GM18499 (cell line): ENCODE results near the gene PAPPA.

Source experiments
- ATAC-seq: cut with Tn5 transposase; IDR thresholded peaks from one replicate; pipeline ENCODE4 v1.9.1; 2021; ENCODE audit warnings: moderate number of reproducible peaks; ENCODE audit not compliant: insufficient read depth, unreplicated experiment

The PAPPA gene

DNA sequence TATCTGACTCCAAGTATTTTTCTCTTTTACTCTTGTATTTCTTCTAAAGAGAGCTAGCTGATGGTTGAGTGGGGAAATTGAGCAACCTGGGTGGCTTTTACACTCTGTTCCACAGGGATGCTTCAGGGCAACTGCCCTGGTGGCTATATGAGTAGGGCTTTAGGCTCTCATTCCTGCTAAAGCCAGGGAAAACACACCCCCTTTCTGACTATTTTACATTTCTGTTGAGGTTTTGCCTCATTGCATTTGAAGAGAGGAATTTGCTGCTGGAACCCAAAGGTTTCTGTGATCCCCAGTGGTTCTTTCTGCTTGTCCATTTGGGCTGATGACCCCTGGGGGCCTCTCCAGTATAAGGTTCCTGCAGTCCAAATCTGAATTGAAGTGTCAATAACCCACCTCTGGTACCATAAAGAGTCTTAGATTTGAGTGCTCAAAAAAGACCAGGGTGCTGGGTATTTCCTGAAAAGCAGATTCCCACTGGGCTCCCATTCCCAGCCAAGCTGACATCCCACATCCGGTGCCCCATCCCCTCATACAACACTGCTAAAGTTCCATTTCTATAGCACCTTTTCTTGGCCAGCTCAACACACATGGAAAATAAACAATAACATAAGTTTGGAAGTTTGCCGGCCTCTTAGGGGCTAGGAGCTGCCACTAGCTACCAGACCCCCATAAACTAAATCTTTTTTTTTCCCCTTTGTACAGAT, 59.5 kb downstream of the PAPPA start:
- no peak for ATAC-seq

- no peak for ATAC-seq
Observed at GRCh38 chr9:116213693-116214047, 60.1 kb downstream of the PAPPA start.

- no peak for ATAC-seq
Observed at GRCh38 chr9:116218399-116218798, 64.8 kb downstream of the PAPPA start.

DNA sequence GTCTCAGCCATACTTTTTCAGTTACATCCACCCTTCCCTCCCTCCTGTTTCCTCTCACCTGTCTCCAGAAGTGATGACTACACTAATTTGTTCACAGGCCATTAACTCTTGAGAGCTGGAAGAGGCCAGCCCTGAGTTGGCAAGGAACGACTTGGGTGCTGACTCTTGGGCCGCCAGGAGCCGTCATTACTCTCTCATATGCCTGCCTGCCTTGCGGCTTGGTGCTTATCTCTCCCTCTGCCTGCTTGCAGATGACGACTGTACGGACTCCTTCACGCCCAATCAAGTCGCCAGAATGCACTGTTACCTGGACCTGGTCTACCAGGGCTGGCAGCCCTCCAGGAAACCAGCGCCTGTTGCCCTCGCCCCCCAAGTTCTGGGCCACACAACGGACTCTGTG, 66.1 kb downstream of the PAPPA start:
- ATAC-seq: no peak

GRCh38 chr9:116223926-116224325, 70.3 kb downstream of the PAPPA start:
- ATAC-seq: no peak

GRCh38 chr9:116230051-116230632, 76.6 kb downstream of the PAPPA start:
- ATAC-seq: no peak

- ATAC-seq: no peak
Observed at GRCh38 chr9:116232424-116233159, 79.0 kb downstream of the PAPPA start.

- no peak for ATAC-seq
Observed at GRCh38 chr9:116233160-116233530, 79.6 kb downstream of the PAPPA start.

DNA sequence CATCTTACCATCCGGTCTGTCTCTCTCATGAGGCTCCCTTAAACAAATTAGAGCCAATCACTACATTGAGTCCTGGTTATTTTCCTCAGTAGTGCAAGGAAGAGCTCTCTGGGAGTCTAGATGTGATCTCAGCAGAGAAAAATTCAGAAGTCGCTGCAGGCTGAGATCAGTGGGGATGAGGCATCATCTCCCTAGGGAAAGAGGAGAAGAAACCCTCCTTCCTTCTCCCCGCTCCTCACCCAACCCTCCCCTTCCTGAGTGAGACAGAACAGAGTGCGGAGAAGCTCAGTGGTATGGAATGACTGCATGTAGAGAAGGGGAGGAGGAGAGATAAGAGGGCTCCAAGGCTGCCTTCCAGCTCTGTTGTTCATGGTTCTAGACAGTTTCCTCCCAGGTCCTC, 80.5 kb downstream of the PAPPA start:
- no peak for ATAC-seq

DNA sequence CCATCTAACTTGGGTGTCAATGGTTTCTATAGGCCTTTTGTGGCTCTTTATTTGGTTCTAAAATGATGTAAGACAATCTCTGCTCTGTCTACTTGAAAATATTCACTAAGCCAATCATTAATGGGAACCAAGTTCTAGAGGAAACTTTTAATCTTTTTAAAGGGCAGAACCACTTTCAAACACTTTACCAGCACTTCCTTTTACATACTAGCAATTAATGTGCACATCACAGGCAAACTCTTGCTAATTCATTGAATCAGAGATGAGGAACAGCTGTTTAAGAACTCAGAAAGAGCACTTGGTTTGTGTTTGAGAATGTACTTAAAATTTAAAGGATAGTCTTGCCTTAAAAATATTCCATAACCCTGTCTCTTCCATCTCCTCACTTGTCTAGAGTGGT, 83.4 kb downstream of the PAPPA start:
- ATAC-seq: no peak

DNA sequence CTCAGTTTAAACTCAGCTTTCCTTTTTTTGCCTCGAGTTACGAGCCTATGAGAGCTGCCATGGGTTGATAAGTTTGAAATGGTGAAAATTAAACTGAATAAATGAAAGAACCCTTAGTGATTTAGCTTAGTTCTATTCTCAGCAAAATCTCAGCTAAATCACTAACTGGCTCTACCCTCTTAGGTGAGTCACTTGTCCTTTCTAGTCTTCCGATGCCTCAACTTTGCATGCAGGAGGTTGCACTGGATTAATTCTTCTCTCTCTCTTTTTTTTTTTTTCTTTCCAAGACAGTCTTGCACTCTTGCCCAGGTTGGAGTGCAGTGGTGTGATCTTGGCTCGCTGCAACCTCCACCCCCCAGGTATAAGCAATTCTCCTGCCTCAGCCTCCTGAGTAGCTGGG, 83.9 kb downstream of the PAPPA start:
- no peak for ATAC-seq

DNA sequence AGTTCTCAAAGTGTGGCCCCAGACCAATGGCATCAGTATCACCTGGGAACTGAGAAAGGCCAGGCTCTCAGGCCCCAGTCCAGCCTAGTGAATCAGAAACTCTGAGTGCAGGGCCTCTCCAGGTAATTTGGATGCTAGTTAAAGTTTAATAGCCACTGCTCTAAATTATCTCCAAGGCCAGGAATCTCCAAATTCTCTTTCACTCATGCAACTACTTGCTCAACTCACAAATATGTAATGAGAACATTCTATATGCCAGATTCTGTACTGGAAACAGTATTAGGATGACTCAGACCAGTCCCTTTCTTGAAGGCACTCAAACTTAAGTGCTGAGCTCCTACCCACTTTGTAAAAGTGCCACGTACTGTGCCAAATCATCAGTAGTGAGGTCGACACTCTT, 84.6 kb downstream of the PAPPA start:
- ATAC-seq: no peak

- ATAC-seq: no peak
Observed at GRCh38 chr9:116238776-116239340, 85.3 kb downstream of the PAPPA start.

GRCh38 chr9:116243708-116244107, 90.1 kb downstream of the PAPPA start:
- ATAC-seq: no peak

- no peak for ATAC-seq
Observed at GRCh38 chr9:116247284-116247683, 93.7 kb downstream of the PAPPA start.

- ATAC-seq: no peak
Observed at GRCh38 chr9:116247791-116248374, 94.3 kb downstream of the PAPPA start.

- ATAC-seq: no peak
Observed at GRCh38 chr9:116250891-116251290, 97.3 kb downstream of the PAPPA start.

GRCh38 chr9:116251366-116251765, 97.8 kb downstream of the PAPPA start:
- no peak for ATAC-seq

DNA sequence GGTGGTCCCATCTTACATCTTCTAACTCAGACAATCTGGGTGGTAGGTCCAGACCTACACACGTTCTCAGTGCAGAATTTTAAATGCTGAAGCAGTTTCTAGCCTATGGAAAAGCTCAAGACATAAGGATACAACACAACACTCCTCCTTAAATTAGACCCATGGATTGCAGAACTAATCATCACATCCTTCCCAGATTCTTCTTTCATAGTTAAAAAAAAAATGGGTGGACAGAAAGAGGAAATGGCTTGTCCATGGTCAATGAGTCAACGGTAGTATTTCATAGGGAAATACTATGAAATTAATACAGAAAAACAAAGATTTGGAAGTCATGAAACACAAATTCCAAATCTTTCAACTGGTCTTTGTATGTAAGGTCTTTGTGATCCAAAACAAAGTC, 106.9 kb downstream of the PAPPA start:
- no peak for ATAC-seq

DNA sequence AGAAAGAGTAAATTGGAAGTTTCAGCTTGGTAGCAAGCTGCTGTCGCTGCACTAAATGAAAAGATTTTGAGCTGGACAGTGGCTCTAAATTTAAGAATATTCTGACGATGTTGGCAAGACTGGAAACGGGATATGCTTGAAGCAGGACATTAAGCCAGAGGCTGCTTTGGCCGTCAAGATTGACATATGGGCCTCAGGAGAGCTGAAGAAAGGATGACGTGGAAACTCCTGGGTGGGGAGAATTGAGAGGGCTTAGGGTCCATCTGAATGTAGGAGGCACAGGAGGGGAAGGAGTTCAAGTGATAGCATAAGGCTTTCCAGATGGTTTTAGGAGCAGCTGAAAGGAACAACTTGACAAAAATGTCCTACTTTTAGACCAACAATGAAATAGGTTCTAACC, 108.9 kb downstream of the PAPPA start:
- ATAC-seq: no peak

DNA sequence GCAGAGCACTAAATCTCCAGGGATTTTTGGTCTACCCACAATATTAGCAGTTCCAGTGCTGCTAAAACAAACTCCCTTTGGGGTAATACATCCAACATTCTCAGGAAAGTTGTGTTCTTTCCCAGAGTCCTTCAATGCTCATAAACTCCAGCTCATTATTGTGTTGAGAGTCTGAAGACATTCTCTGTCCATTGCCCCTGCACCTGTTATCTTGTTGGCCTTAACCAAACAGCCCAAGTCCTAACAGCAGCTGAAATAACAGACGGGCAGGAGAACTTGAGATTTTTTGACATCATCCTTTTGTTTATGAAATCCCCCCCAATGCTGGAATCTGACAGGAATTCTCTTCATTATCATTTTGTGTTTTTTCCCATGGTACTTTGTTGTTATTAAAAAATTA, 110.8 kb downstream of the PAPPA start:
- ATAC-seq: no peak
